ENCODE measurements around the gene CRTC2.

The CRTC2 gene

DNA sequence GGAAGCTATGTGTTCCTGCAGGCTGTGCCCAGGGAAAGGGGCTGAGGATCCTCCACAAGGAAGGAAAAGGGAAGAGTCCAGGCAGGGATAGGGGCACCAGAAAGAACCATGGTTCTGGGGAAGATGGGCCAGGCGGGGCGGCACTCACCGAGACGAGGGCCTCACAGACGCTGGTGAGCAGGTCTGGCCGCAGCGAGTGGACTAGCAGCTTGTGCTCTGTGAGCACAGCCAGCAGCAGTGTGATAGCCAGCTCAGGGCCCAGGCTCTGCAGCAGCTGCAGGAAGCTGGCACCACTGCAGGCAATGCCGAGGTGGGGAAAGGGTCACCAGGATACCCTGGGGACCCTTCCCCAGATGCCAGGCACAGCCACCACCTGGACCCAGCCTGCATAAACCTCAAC is 17.7 kb downstream of the CRTC2 start:
- peaks cover 13% of the 10 kb centered on the region for H3K4me1 ChIP-seq (ENCODE audit: insufficient read depth, low read length, severe bottlenecking)

GRCh38 chr1:153939476-153939875 is 18.9 kb downstream of the CRTC2 start:
- 0 out of 2 replicates have a peak, but pooled peaks cover 2% of the 10 kb centered on the region for H3K79me2 ChIP-seq (ENCODE audit: insufficient read depth, low read length)
- H3F3A ChIP-seq (ENCODE audit: insufficient read depth, low read length) = no peaks in the 10 kb centered on the region
- H3K4me2 ChIP-seq (ENCODE audit: low read length) = no peak overlapping the region
- H3K36me3 ChIP-seq (ENCODE audit: insufficient read depth, low read length) = peaks cover 86% of the 10 kb centered on the region
- H3K27me3 ChIP-seq (ENCODE audit: insufficient read depth, low read length) = no peaks in the 10 kb centered on the region
- H3K4me3 ChIP-seq (ENCODE audit: low read depth, low read length, poor library complexity, severe bottlenecking) = no peak overlapping the region
- H3K4me1 ChIP-seq (ENCODE audit: insufficient read depth, low read length, severe bottlenecking) = peaks cover 7% of the 10 kb centered on the region
- H3K9me3 ChIP-seq (ENCODE audit: low read length) = no peaks in the 10 kb centered on the region
- TF ChIP-seq EZH2 (IDR thresholded peaks at IDR 0.05; ENCODE audit: borderline replicate concordance, low read length) = no peak
- TF ChIP-seq, protein P1, sequence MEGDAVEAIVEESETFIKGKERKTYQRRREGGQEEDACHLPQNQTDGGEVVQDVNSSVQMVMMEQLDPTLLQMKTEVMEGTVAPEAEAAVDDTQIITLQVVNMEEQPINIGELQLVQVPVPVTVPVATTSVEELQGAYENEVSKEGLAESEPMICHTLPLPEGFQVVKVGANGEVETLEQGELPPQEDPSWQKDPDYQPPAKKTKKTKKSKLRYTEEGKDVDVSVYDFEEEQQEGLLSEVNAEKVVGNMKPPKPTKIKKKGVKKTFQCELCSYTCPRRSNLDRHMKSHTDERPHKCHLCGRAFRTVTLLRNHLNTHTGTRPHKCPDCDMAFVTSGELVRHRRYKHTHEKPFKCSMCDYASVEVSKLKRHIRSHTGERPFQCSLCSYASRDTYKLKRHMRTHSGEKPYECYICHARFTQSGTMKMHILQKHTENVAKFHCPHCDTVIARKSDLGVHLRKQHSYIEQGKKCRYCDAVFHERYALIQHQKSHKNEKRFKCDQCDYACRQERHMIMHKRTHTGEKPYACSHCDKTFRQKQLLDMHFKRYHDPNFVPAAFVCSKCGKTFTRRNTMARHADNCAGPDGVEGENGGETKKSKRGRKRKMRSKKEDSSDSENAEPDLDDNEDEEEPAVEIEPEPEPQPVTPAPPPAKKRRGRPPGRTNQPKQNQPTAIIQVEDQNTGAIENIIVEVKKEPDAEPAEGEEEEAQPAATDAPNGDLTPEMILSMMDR (IDR thresholded peaks at IDR 0.05; ENCODE audit: low read length) = no peak
- no peak overlapping the region for H3K27ac ChIP-seq (ENCODE audit: low read depth, low read length, poor library complexity, severe bottlenecking)
- H3K9ac ChIP-seq (ENCODE audit: low read length) = no peak overlapping the region
- no peak overlapping the region for H2AFZ ChIP-seq (ENCODE audit: low read length)
- no peaks in the 10 kb centered on the region for H4K20me1 ChIP-seq (ENCODE audit: insufficient read depth, low read length)
- H3K9me2 ChIP-seq (ENCODE audit: low read depth, low read length) = no peaks in the 10 kb centered on the region

More for the DNA sequence above, 17.7 kb downstream of the CRTC2 start:
- no peaks in the 10 kb centered on the region for H3K9me3 ChIP-seq (ENCODE audit: low read length)
- no peak overlapping the region for H2AFZ ChIP-seq (ENCODE audit: low read length)
- H3K36me3 ChIP-seq (ENCODE audit: insufficient read depth, low read length) = peaks cover 73% of the 10 kb centered on the region
- H3K27me3 ChIP-seq (ENCODE audit: insufficient read depth, low read length) = no peaks in the 10 kb centered on the region
- no peaks in the 10 kb centered on the region for H3F3A ChIP-seq (ENCODE audit: insufficient read depth, low read length)
- H3K27ac ChIP-seq (ENCODE audit: low read depth, low read length, poor library complexity, severe bottlenecking) = no peak overlapping the region
- TF ChIP-seq, protein P1 (IDR thresholded peaks at IDR 0.05; ENCODE audit: low read length) = no peak
- TF ChIP-seq EZH2 (IDR thresholded peaks at IDR 0.05; ENCODE audit: borderline replicate concordance, low read length) = no peak
- peaks cover 7% of the 10 kb centered on the region; the same call in 1 of the 2 replicates for H3K79me2 ChIP-seq (ENCODE audit: insufficient read depth, low read length)
- no peak overlapping the region for H3K4me3 ChIP-seq (ENCODE audit: low read depth, low read length, poor library complexity, severe bottlenecking)
- no peaks in the 10 kb centered on the region for H3K9me2 ChIP-seq (ENCODE audit: low read depth, low read length)
- H3K4me2 ChIP-seq (ENCODE audit: low read length) = no peak overlapping the region
- no peaks in the 10 kb centered on the region for H4K20me1 ChIP-seq (ENCODE audit: insufficient read depth, low read length)
- H3K9ac ChIP-seq (ENCODE audit: low read length) = no peak overlapping the region

DNA sequence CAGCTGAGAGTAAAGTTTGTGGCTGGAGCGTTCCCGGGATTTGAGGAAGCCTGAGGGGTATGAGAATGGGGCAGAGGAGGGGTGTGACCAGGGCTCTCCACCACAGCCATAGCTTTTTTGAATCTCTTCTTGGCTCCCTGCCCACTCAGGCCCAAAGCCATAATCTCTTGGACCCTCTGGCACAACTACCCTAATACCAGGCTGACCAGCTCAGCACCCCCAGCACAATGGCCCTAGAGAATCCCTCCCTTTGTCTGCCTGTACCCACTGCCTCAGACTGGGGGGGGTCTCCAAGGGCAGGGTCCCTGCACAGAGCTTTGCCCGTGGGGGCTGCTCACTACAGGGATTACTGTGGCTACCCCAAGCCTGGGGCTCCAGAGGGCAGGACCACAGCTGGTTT is 19.4 kb downstream of the CRTC2 start:
- Histone ChIP-seq H3K9me2 (ENCODE audit: low read depth, low read length) (no peaks in the 10 kb centered on the region), H3K4me3 (ENCODE audit: low read depth, low read length, poor library complexity, severe bottlenecking) (no peak overlapping the region), H3K27ac (ENCODE audit: low read depth, low read length, poor library complexity, severe bottlenecking) (no peak overlapping the region), H4K20me1 (ENCODE audit: insufficient read depth, low read length) (no peaks in the 10 kb centered on the region), H3F3A (ENCODE audit: insufficient read depth, low read length) (no peaks in the 10 kb centered on the region), H3K9ac (ENCODE audit: low read length) (no peak overlapping the region), H3K9me3 (ENCODE audit: low read length) (no peaks in the 10 kb centered on the region), H2AFZ (ENCODE audit: low read length) (no peak overlapping the region), H3K4me1 (ENCODE audit: insufficient read depth, low read length, severe bottlenecking) (peaks cover 2% of the 10 kb centered on the region), H3K4me2 (ENCODE audit: low read length) (no peak overlapping the region), H3K27me3 (ENCODE audit: insufficient read depth, low read length) (no peaks in the 10 kb centered on the region), H3K36me3 (ENCODE audit: insufficient read depth, low read length) (peaks cover 89% of the 10 kb centered on the region), H3K79me2 (ENCODE audit: insufficient read depth, low read length) (no peaks in the 10 kb centered on the region)
- no peak for TF ChIP-seq EZH2 (IDR thresholded peaks at IDR 0.05; ENCODE audit: borderline replicate concordance, low read length)
- TF ChIP-seq, protein P1 (IDR thresholded peaks at IDR 0.05; ENCODE audit: low read length) = no peak
